Measurements from ENCODE around the gene ADRA2B. TPM values are rescaled to one million over a fixed set of nuclear protein-coding genes. Genes with fewer than 3 reads are reported as not detected.
A peak's percentile ranks its signal among the peaks of the same experiment; 100 is the strongest.

The ADRA2B gene
- total RNA-seq, 4 donors from 2014 or later, result 0.93 to 3.6 (median 1.2) TPM

- Histone ChIP-seq H3K4me3 (no peak overlapping the region), H3K9me3 (no peaks in the 10 kb centered on the region), H3K27ac (no peak overlapping the region), H3K36me3 (no peaks in the 10 kb centered on the region), H3K27me3 (peaks cover 2% of the 10 kb centered on the region), H3K4me1 (peaks cover 14% of the 10 kb centered on the region)
- TF ChIP-seq POLR2AphosphoS5 (IDR thresholded peaks at IDR 0.05) (no peak), EP300 (IDR thresholded peaks at IDR 0.05) (no peak), CTCF (IDR thresholded peaks at IDR 0.05) (no peak), POLR2A (IDR thresholded peaks at IDR 0.05) (no peak)
- WGBS, result 75% methylated on average over 3 of the region's 3 CpGs
- DNase-seq (ENCODE audit: low spot score in 2 of 2), result no peak
Observed at GRCh38 chr2:96092951-96093350, 23.4 kb downstream of the ADRA2B start.

- no peaks in the 10 kb centered on the region for H3K9me3 ChIP-seq
- H3K27ac ChIP-seq, result no peak overlapping the region
- TF ChIP-seq POLR2AphosphoS5 (IDR thresholded peaks at IDR 0.05), result no peak
- no peak for TF ChIP-seq CTCF (IDR thresholded peaks at IDR 0.05)
- no peak for TF ChIP-seq EP300 (IDR thresholded peaks at IDR 0.05)
- TF ChIP-seq POLR2A (IDR thresholded peaks at IDR 0.05), result no peak
- H3K4me1 ChIP-seq, result peaks cover 14% of the 10 kb centered on the region
- no peaks in the 10 kb centered on the region for H3K36me3 ChIP-seq
- peak in 1 of 2 donors; percentile 43 for DNase-seq (ENCODE audit: low spot score in 2 of 2)
- WGBS, result 71% methylated on average over 4 of the region's 4 CpGs
- no peak overlapping the region for H3K4me3 ChIP-seq
- peaks cover 4% of the 10 kb centered on the region for H3K27me3 ChIP-seq
Observed at GRCh38 chr2:96092573-96092877, 23.8 kb downstream of the ADRA2B start.

- H3K27ac ChIP-seq, result no peak overlapping the region
- TF ChIP-seq POLR2AphosphoS5 (IDR thresholded peaks at IDR 0.05), result no peak
- TF ChIP-seq CTCF (IDR thresholded peaks at IDR 0.05), result no peak
- TF ChIP-seq POLR2A (IDR thresholded peaks at IDR 0.05), result no peak
- no peak for TF ChIP-seq EP300 (IDR thresholded peaks at IDR 0.05)
- peak; percentile 61 for DNase-seq (ENCODE audit: low spot score in 2 of 2)
- 43% methylated on average over 10 of the region's 18 CpGs for WGBS
- no peaks in the 10 kb centered on the region for H3K9me3 ChIP-seq
- peaks cover 4% of the 10 kb centered on the region for H3K27me3 ChIP-seq
- H3K36me3 ChIP-seq, result no peaks in the 10 kb centered on the region
- H3K4me3 ChIP-seq, result no peak overlapping the region
- peaks cover 14% of the 10 kb centered on the region for H3K4me1 ChIP-seq
Observed at GRCh38 chr2:96091711-96092572, 24.4 kb downstream of the ADRA2B start.

DNA sequence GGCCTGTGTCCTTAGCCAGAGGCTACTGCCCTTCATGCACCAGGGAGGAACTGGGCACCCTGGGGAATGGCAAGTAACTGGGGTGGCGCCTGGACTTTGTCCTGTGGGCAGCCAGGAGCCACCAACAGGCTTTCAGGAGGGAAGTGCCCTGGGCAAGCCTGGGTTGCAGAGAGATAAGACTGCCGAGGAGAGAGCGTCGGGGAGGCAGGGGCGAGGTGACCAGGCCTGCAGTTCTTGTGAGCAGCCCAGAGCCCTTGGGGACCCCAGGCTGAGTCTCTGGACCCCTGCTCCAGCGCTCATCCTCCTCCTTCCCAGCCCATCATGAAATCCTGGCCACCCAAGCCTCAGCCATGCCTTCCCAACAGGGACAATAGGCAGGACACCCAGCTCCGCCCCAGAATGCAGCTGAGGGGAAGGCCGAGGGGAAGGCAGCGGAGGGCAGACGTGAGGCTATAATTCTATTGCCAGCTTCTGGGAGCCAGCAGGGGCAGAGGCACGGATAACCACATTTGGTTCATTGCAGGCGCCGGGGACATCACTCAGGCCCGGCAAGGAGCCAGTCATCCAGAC lies 25.1 kb downstream of the ADRA2B start:
- peak in 1 of 2 donors; percentile 63 for DNase-seq (ENCODE audit: low spot score in 2 of 2)
- 72% methylated on average over 9 of the region's 14 CpGs for WGBS
- H3K9me3 ChIP-seq, result no peaks in the 10 kb centered on the region
- TF ChIP-seq POLR2AphosphoS5 (IDR thresholded peaks at IDR 0.05), result no peak
- no peak for TF ChIP-seq CTCF (IDR thresholded peaks at IDR 0.05)
- no peak for TF ChIP-seq EP300 (IDR thresholded peaks at IDR 0.05)
- TF ChIP-seq POLR2A (IDR thresholded peaks at IDR 0.05), result no peak
- no peak overlapping the region for H3K4me3 ChIP-seq
- H3K36me3 ChIP-seq, result no peaks in the 10 kb centered on the region
- peaks cover 4% of the 10 kb centered on the region for H3K27me3 ChIP-seq
- H3K27ac ChIP-seq, result no peak overlapping the region
- peaks cover 14% of the 10 kb centered on the region for H3K4me1 ChIP-seq

DNA sequence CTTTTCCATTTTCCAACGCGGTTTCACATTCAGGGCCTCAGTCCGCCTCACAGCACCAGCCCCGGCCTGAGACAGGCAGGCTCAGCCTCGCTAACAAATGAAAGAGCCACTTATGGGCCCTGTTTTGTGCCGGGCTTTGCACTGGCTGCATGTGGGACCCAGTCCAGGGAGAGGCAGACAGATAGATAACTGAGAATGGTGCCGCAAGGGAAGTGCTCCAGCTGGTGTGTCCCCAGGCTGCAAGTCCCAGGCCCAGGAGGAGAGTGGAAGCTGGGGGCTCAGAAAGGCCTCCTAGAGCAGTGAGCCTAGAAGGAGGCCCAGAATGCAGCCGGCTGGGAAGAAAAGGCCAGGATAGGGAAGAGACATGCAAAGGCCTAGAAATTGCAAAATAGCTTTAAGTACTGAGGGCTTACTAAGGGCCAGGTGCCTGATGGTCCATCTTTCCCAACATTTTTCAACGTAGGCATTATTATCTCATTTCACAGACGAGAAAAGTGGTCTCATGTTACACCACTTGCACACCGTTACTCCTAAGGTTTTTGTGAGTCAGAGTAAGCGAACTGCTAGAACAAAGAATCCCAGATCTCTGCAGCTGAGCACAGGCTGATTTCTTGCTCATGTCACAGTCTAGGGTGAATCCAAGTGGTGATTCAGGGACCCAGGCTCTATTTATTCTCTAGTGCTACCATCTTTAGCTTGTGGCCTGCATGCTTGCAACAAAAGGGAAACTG lies 26.0 kb downstream of the ADRA2B start:
- Histone ChIP-seq H3K4me3 (no peak overlapping the region), H3K36me3 (no peaks in the 10 kb centered on the region), H3K9me3 (no peaks in the 10 kb centered on the region), H3K4me1 (peaks cover 14% of the 10 kb centered on the region), H3K27ac (no peak overlapping the region), H3K27me3 (peaks cover 4% of the 10 kb centered on the region)
- no peak for TF ChIP-seq EP300 (IDR thresholded peaks at IDR 0.05)
- TF ChIP-seq POLR2A (IDR thresholded peaks at IDR 0.05), result no peak
- TF ChIP-seq POLR2AphosphoS5 (IDR thresholded peaks at IDR 0.05), result no peak
- TF ChIP-seq CTCF (IDR thresholded peaks at IDR 0.05), result no peak
- 90% methylated on average over 12 of the region's 12 CpGs for WGBS
- no peak for DNase-seq (ENCODE audit: low spot score in 2 of 2)
